ENCODE measurements around the gene GDNF. TPM values are rescaled to one million over a fixed set of nuclear protein-coding genes. Genes with fewer than 3 reads are reported as not detected.

GDNF gene
- total and polyA plus RNA-seq, 9 donors: 0.23 to 6.3 (median 3.6) TPM

DNA sequence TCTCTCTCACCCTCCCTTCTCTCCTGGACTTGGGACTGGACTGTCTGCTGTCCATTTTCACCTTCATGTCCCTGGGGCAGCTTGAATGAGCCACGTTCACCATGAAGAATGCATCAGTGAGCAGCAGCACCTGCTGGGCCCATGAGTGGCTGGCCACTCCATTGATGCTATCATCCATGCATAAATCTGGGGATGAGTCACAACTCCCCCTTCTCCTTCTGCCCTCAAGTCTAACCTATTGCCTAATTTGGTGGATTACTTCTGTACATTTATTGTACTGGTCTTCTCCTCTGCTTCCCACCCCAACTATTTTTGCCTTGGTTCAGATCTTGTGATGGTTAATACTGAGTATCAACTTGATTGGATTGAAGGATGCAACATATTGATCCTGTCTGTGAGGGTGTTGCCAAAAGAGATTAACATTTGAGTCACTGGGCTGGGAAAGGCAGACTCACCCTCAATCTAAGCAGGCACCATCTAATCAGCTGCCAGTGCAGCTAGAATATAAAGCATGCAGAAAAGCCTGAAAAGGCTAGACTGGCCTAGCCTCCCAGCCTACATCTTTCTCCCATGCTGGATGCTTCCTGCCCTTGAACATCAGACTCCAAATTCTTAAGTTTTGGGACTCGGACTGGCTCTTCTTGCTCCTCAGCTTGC, 46.7 kb downstream of the GDNF start:
- Histone ChIP-seq H3K9me3 (peaks cover 0 to 8% of the 10 kb centered on the region in 2 donors), H3K4me1 (ENCODE audit: insufficient read depth) (no peaks in the 10 kb centered on the region), H3K27me3 (no peaks in the 10 kb centered on the region), H3K4me3 (no peak overlapping the region), H3K27ac (no peak overlapping the region), H3K36me3 (no peaks in the 10 kb centered on the region)
- no peak for DNase-seq
- no peak for TF ChIP-seq POLR2A (IDR thresholded peaks at IDR 0.05)
- TF ChIP-seq EP300 (IDR thresholded peaks at IDR 0.05): no peak
- TF ChIP-seq CTCF (IDR thresholded peaks at IDR 0.05): no peak
- WGBS, 3 donors: 70 to 87% (median 78%) methylated on average over 2 of the region's 2 CpGs
- intact Hi-C loops (cut with DNase I): no loop called here

DNA sequence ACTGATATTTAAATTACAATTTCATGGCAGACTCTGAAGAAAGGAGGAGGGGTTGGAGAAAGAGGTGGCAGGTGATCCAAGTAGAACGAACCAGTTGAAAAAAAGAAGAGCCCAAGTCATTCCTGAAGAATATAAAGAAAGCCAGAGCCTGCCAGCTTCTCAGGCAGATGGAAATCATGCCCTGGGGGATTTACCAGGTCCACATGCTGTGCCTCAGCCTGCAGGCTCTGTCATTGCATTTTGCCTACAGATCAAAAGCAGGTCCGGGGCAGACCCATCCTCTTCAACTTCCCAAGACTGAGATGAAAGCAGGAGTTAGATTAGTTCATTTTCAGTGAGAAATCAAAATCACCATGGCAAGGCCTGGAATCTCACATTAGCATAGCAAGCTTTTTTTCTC, 48.5 kb downstream of the GDNF start:
- Histone ChIP-seq H3K4me3 (no peak overlapping the region), H3K9me3 (peaks cover 0 to 8% of the 10 kb centered on the region in 2 donors), H3K36me3 (no peaks in the 10 kb centered on the region), H3K27me3 (no peaks in the 10 kb centered on the region), H3K27ac (no peak overlapping the region), H3K4me1 (ENCODE audit: insufficient read depth) (no peaks in the 10 kb centered on the region)
- WGBS, 3 donors: 77 to 88% (median 85%) methylated on average over 2 of the region's 2 CpGs
- no peak for TF ChIP-seq CTCF (IDR thresholded peaks at IDR 0.05)
- no peak for TF ChIP-seq EP300 (IDR thresholded peaks at IDR 0.05)
- TF ChIP-seq POLR2A (IDR thresholded peaks at IDR 0.05): no peak
- intact Hi-C loops (cut with DNase I): no loop called here
- DNase-seq: no peak

DNA sequence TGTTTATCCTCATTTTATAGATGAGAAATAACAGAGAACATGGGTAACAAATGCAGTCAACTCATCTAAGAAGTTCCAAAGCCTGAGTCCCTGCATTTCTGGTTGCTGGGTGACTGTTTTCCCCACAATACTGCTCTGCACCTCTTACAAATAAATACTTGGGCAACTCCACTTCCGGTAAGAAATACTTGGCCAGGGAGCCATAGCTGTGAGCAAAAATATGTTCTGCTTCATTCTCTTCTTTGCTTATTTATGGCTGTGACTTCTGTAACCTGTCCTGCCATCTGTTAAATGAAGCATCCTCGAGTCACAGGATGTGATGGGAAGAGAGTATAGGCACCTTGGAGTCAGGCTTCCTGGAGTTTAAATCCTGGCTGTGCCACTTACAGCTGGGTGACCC, 49.9 kb downstream of the GDNF start:
- intact Hi-C loops (cut with DNase I): no loop called here
- 52 to 65% (median 58%) methylated on average over 2 of the region's 2 CpGs for WGBS, 3 donors

DNA sequence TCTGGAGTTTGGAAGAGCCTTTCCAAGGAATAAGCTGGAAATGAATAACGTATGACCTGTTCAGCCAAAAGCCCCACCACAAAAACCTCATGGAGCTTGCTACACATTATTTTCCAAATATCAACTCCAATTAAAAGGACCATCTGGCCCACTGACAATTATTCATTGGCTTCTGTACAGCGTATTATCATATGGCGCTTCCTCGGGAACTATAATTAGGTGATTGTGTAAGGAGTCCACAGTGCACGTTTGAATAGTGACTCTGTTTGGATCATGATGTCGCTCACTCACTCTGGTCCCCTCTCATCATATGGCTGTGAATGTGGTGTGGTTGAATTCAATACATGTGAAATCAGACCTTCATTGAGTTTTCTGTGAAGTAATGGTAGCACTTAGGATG, 52.1 kb downstream of the GDNF start:
- Histone ChIP-seq H3K27me3 (no peaks in the 10 kb centered on the region), H3K27ac (no peak overlapping the region), H3K9me3 (no peaks in the 10 kb centered on the region), H3K4me3 (no peak overlapping the region), H3K4me1 (ENCODE audit: insufficient read depth) (no peaks in the 10 kb centered on the region), H3K36me3 (no peaks in the 10 kb centered on the region)
- no peak for TF ChIP-seq CTCF (IDR thresholded peaks at IDR 0.05)
- no peak for TF ChIP-seq POLR2A (IDR thresholded peaks at IDR 0.05)
- no peak for TF ChIP-seq EP300 (IDR thresholded peaks at IDR 0.05)
- intact Hi-C loops (cut with DNase I): no loop called here
- DNase-seq: no peak
- 32 to 50% (median 40%) methylated on average over 6 of the region's 6 CpGs for WGBS, 3 donors

More for the DNA sequence above, 49.9 kb downstream of the GDNF start:
- Histone ChIP-seq H3K9me3 (peaks cover 0 to 8% of the 10 kb centered on the region in 2 donors), H3K27ac (no peak overlapping the region), H3K4me3 (no peak overlapping the region), H3K36me3 (no peaks in the 10 kb centered on the region), H3K4me1 (ENCODE audit: insufficient read depth) (no peaks in the 10 kb centered on the region), H3K27me3 (no peaks in the 10 kb centered on the region)
- TF ChIP-seq POLR2A (IDR thresholded peaks at IDR 0.05) (no peak), EP300 (IDR thresholded peaks at IDR 0.05) (no peak), CTCF (IDR thresholded peaks at IDR 0.05) (no peak)
- no peak for DNase-seq

All from ovary (tissue), 9 donors.